HG02870 (cell line): Measurements from ENCODE around the gene KRTAP5-9.
"Not testable (repeated sequence)": the region's sequence is repeated elsewhere in the genome, so short reads cannot be mapped to it uniquely, and the experiment has no call there.

ENCODE experiments used
- ATAC-seq: cut with Tn5 transposase; IDR thresholded peaks from one replicate; pipeline ENCODE4 v1.9.1; 2021; ENCODE audit warnings: mild to moderate bottlenecking, moderate library complexity; ENCODE audit not compliant: unreplicated experiment

The KRTAP5-9 gene

GRCh38 chr11:71532036-71532610 lies 16.1 kb upstream of the KRTAP5-9 start:
- ATAC-seq, result no peak

GRCh38 chr11:71534711-71535608 lies 13.3 kb upstream of the KRTAP5-9 start:
- ATAC-seq, result not testable (repeated sequence)

GRCh38 chr11:71535825-71536224 lies 12.4 kb upstream of the KRTAP5-9 start:
- ATAC-seq, result no peak

GRCh38 chr11:71537537-71537936 lies 10.7 kb upstream of the KRTAP5-9 start:
- no peak for ATAC-seq

GRCh38 chr11:71537977-71538665 lies 10.1 kb upstream of the KRTAP5-9 start, which contains the start of gene KRTAP5-8:
KRTAP5-8 (plus strand) TSS chr11:71538025; CDS start chr11:71538056, 31 bp downstream.
- not testable (repeated sequence) for ATAC-seq

GRCh38 chr11:71538666-71538990 lies 9.6 kb upstream of the KRTAP5-9 start:
- ATAC-seq, result no peak

- no peak for ATAC-seq
These were observed 9.2 kb upstream of the KRTAP5-9 start for GRCh38 chr11:71539017-71539416.

GRCh38 chr11:71539971-71540370 lies 8.2 kb upstream of the KRTAP5-9 start:
- ATAC-seq, result not testable (repeated sequence)

- ATAC-seq, result peak; percentile 63
These were observed 7.5 kb upstream of the KRTAP5-9 start for GRCh38 chr11:71540521-71541304.

GRCh38 chr11:71542382-71542781 lies 5.8 kb upstream of the KRTAP5-9 start:
- no peak for ATAC-seq

GRCh38 chr11:71542879-71543777 lies 5.1 kb upstream of the KRTAP5-9 start:
- no peak for ATAC-seq

- ATAC-seq, result no peak
These were observed 4.4 kb upstream of the KRTAP5-9 start for GRCh38 chr11:71543866-71544265.

- no peak for ATAC-seq
These were observed 3.5 kb upstream of the KRTAP5-9 start for GRCh38 chr11:71544525-71545214.

GRCh38 chr11:71545405-71545966 lies 2.7 kb upstream of the KRTAP5-9 start:
- no peak for ATAC-seq

GRCh38 chr11:71548716-71549151 lies 514 bp downstream of the KRTAP5-9 start:
- ATAC-seq, result no peak

GRCh38 chr11:71551711-71552110 lies 3.5 kb downstream of the KRTAP5-9 start:
- no peak for ATAC-seq

GRCh38 chr11:71554996-71555395 lies 6.8 kb downstream of the KRTAP5-9 start:
- ATAC-seq, result no peak

GRCh38 chr11:71555508-71555907 lies 7.3 kb downstream of the KRTAP5-9 start:
- ATAC-seq, result no peak

- ATAC-seq, result no peak
These were observed 7.8 kb downstream of the KRTAP5-9 start for GRCh38 chr11:71556018-71556417.
